SK-N-SH treated with all-trans-retinoic acid at 6 μM for 48 hours (cell line): ENCODE measurements around the gene BABAM2.

Experiments
- ATAC-seq: fragments of 200-7000 bp; cut with Tn5 transposase; 3 replicates; pipeline ENCODE4 v1.9.1; 2020; ENCODE audit warnings: mild to moderate bottlenecking, moderate library complexity
- BACH2 ChIP-seq: fragments of 250-450 bp; sonication (Bioruptor Pico); IDR thresholded peaks from 2 replicates; pipeline ENCODE4 v1.9.0; 2021; ENCODE audit warnings: mild to moderate bottlenecking, borderline replicate concordance
- CREB5 ChIP-seq: fragments of 250-450 bp; sonication (Bioruptor Pico); IDR thresholded peaks from 2 replicates; pipeline ENCODE4 v1.5.1; 2020; ENCODE audit warnings: low read depth, mild to moderate bottlenecking, moderate library complexity
- CSDC2 ChIP-seq: fragments of 250-450 bp; sonication (Bioruptor Pico); IDR thresholded peaks from 2 replicates; pipeline ENCODE4 v1.5.0; 2020; ENCODE audit warnings: mild to moderate bottlenecking, moderate library complexity
- CSRNP3 ChIP-seq: fragments of 250-450 bp; sonication (Bioruptor Pico); IDR thresholded peaks from 2 replicates; pipeline ENCODE4 v1.5.1; 2021; ENCODE audit warnings: mild to moderate bottlenecking, moderate library complexity
- ESRRG ChIP-seq: fragments of 250-450 bp; sonication (Bioruptor Pico); IDR thresholded peaks from 2 replicates; pipeline ENCODE4 v1.6.1; 2021; ENCODE audit warnings: mild to moderate bottlenecking
- GLIS3 ChIP-seq: fragments of 250-450 bp; sonication (Bioruptor Pico); IDR thresholded peaks from 2 replicates; pipeline ENCODE4 v1.5.0; 2020; ENCODE audit warnings: mild to moderate bottlenecking, moderate library complexity
- ISL1 ChIP-seq: fragments of 250-450 bp; sonication (Bioruptor Pico); IDR thresholded peaks from 2 replicates; pipeline ENCODE4 v2.1.2; 2022; ENCODE audit warnings: mild to moderate bottlenecking, moderate library complexity
- PATZ1 ChIP-seq: fragments of 250-450 bp; sonication (Bioruptor Pico); IDR thresholded peaks from 2 replicates; pipeline ENCODE4 v1.8.0; 2020; ENCODE audit warnings: mild to moderate bottlenecking, moderate library complexity, borderline replicate concordance
- POU6F1 ChIP-seq: fragments of 250-450 bp; sonication (Bioruptor Pico); IDR thresholded peaks from 2 replicates; pipeline ENCODE4 v1.8.0; 2021; ENCODE audit warnings: low read depth, mild to moderate bottlenecking, moderate library complexity, borderline replicate concordance
- PPARA ChIP-seq: fragments of 250-450 bp; sonication (Bioruptor Pico); IDR thresholded peaks from 2 replicates; pipeline ENCODE4 v1.5.0; 2020; ENCODE audit warnings: mild to moderate bottlenecking, borderline replicate concordance
- RARB ChIP-seq: fragments of 250-450 bp; sonication (Bioruptor Pico); IDR thresholded peaks from 2 replicates; pipeline ENCODE4 v1.8.0; 2021; ENCODE audit warnings: mild to moderate bottlenecking, moderate library complexity
- SNAI2 ChIP-seq: fragments of 250-450 bp; sonication (Bioruptor Pico); IDR thresholded peaks from 2 replicates; pipeline ENCODE4 v1.5.0; 2020; ENCODE audit warnings: mild to moderate bottlenecking, moderate library complexity
- TCF4 ChIP-seq: fragments of 250-450 bp; sonication (Bioruptor Pico); IDR thresholded peaks from 2 replicates; pipeline ENCODE4 v1.8.0; 2021; ENCODE audit warnings: mild to moderate bottlenecking, moderate library complexity, borderline replicate concordance
- TSHZ2 ChIP-seq: fragments of 250-450 bp; sonication (Bioruptor Pico); IDR thresholded peaks from 2 replicates; pipeline ENCODE4 v1.5.0; 2020; ENCODE audit warnings: mild to moderate bottlenecking, moderate library complexity
- ZNF565 ChIP-seq: fragments of 450-650 bp; formaldehyde crosslinking; conservative IDR thresholded peaks from 2 replicates; pipeline ENCODE4 v1.5.0; 2020; ENCODE audit warnings: low read depth, mild to moderate bottlenecking, moderate library complexity
- ZNF8 ChIP-seq: fragments of 450-650 bp; formaldehyde crosslinking; IDR thresholded peaks from 2 replicates; pipeline ENCODE4 v1.5.0; 2020; ENCODE audit warnings: mild to moderate bottlenecking, moderate library complexity

BABAM2 gene

GRCh38 chr2:28164280-28164801, 273.8 kb downstream of the BABAM2 start:
- peak; percentile 61; the same call in 2 of the 3 replicates for ATAC-seq
- TF ChIP-seq ISL1 (CRISPR knock-in tag) (0 out of 2 replicates have a peak, but pooled peaks have one; percentile 9), RARB (no peak)
- TF ChIP-seq, all 23 proteins: peak for 1

GRCh38 chr2:28165087-28165635, 274.6 kb downstream of the BABAM2 start:
- ATAC-seq = peak; percentile 24; the same call in 2 of the 3 replicates

GRCh38 chr2:28166956-28167355, 276.4 kb downstream of the BABAM2 start:
- peak; percentile 58 for ATAC-seq
- TF ChIP-seq GLIS3 = no peak
- no peak for TF ChIP-seq ZNF565 (CRISPR knock-in tag)
- no peak for TF ChIP-seq ZNF8 (CRISPR knock-in tag)
- TF ChIP-seq ESRRG (CRISPR knock-in tag) = no peak
- no peak for TF ChIP-seq RARB
- no peak for TF ChIP-seq TCF4 (CRISPR knock-in tag)
- TF ChIP-seq BACH2 = no peak
- no peak for TF ChIP-seq POU6F1
- TF ChIP-seq ISL1 (CRISPR knock-in tag) = no peak
- no peak for TF ChIP-seq PPARA (CRISPR knock-in tag)
- TF ChIP-seq CREB5 (CRISPR knock-in tag) = no peak
- no peak for TF ChIP-seq PATZ1 (CRISPR knock-in tag)
- TF ChIP-seq CSRNP3 = no peak
- no peak for TF ChIP-seq SNAI2

More at GRCh38 chr2:28165087-28165635, 274.6 kb downstream of the BABAM2 start:
- TF ChIP-seq TSHZ2 (CRISPR knock-in tag) (no peak), POU6F1 (no peak), CREB5 (CRISPR knock-in tag) (no peak), CSDC2 (no peak)
